Measurements from ENCODE around the gene MAGEB3.

- TF ChIP-seq CTCF (IDR thresholded peaks at IDR 0.05): peak in 1 of 4 experiments; percentile 17
- TF ChIP-seq POLR2AphosphoS5 (IDR thresholded peaks at IDR 0.05): no peak
- TF ChIP-seq POLR2A (IDR thresholded peaks at IDR 0.05): no peak
- TF ChIP-seq EP300 (IDR thresholded peaks at IDR 0.05): no peak
Observed at GRCh38 chrX:30275498-30275897, 45.0 kb downstream of the MAGEB3 start.

All from gastroesophageal sphincter (tissue), 3 donors.